Activated T-helper 1 cell treated with Interleukin-2 at 50 U/mL for 16 hours (primary cell): ENCODE measurements around the gene CPXM1.
A peak's percentile ranks its signal among the peaks of the same experiment; 100 is the strongest.
"Not testable (repeated sequence)": the region's sequence is repeated elsewhere in the genome, so short reads cannot be mapped to it uniquely, and the experiment has no call there.

Experiments used
- DNase-seq: peaks from one replicate; pipeline ENCODE4 v3.0.0-alpha.2; 2020; ENCODE audit warnings: low read depth

CPXM1 gene

GRCh38 chr20:2800521-2801285 lies at the start of gene CPXM1:
CPXM1 (minus strand) TSS chr20:2800627; CDS start chr20:2800572, 55 bp downstream.
- DNase-seq: no peak

DNA sequence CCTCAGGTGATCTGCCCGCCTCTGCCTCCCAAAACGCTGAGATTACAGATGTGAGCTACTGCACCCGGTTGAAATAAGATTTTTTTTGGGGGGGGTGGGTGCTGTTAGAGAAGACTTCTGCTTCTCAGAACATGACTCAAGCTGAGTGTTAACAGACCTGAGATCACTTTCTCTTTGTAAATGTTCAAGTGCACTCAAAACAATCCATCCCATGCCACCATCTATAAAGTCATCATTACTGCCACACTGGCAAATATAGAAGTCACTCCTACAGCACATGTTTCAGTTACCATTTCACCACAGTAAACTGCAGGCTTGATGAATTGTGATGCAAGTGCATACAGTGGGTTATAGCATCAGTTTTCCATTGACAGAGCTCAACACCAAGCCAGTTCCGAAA lies 49.1 kb upstream of the CPXM1 start:
- DNase-seq: no peak

GRCh38 chr20:2847802-2848201 lies 47.4 kb upstream of the CPXM1 start:
- no peak for DNase-seq

DNA sequence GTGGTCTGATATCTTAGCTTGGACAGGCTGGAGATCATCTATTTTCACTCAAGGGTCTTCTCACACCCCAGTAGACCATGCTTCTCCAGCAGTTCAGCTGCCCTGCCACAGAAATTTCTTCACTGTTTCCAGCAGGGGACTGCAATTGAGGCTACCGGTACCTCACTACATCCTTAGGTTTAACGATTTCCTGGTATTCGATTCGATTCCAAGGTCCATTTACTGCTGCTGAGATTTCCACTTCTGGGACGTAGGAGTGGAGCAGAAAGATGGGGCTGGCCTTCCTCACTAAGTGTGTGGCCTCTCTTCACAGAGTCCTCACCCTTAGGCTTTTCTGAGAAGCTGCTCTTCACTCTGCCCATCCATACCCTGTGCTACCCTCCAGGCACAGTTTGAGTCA lies 46.3 kb upstream of the CPXM1 start:
- no peak for DNase-seq

DNA sequence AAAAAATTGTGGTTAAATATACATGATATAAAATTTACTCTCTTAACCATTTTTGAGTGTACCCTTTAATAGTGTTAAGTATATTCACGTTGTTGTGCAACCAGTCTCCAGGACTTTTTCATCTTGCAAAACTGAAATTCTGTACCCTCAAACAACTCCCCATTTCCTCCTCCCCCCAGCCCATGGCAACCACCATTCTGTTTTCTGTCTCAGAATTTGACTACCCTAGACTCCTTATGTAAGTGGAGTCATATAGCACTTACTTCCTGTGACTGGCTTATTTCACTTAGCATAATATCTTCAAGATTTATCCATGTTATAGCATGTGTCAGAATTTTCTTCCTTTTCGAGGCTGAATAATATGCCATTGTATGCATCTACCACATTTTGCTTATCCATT lies 45.2 kb upstream of the CPXM1 start:
- DNase-seq: no peak

- DNase-seq: no peak
These were observed 40.6 kb upstream of the CPXM1 start for GRCh38 chr20:2840967-2841531.

DNA sequence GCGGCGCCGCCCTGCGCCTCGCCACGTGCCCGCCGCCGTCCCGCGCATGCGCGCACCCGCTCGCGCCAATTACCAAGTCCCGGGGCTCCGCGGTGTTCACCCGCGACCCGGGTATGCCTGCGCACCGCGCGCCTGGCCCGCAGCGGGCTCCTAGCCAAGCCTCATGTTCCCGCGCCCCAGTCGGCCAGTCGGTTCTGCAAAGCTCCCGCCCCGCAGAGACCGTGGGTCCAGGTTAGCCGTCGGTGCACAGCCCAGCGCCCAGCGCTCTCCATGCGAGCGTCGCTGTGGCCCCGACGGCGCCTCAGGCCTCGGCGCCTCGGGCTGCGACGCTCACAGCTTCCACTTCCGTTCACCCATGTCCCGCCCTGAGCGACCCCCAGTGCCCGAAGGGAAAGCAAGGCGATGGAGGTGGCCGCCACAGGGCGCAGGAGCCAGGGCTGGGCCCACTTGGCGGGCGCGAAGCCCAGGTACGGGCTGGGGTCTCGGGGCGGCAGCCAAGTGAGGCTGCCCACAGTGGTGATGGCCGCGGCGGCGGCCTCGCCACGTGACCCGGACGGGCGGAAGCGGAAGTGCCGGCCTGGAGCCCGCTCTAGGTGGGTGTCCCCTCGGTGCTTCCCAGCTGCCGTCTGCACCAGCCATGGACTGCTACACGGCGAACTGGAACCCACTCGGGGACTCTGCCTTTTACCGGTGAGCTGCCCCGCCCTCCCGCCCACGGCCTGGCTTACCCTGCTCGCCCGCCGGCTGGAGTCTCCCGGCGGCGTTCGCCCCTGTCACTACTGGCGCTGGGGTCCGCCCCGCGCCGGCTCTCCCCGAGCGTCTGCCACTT lies 39.9 kb upstream of the CPXM1 start, which contains the start of the genes PCED1A and VPS16:
TSS of gene PCED1A (minus strand) at position 518 of the 829 bp plus-strand sequence. CDS start 743 bp downstream, outside the sequence.
TSS of gene VPS16 (plus strand) at position 608 of the 829 bp plus-strand sequence. CDS start at position 638, 30 bp downstream.
- DNase-seq: peak; percentile 82

- no peak for DNase-seq
These were observed 39.3 kb upstream of the CPXM1 start for GRCh38 chr20:2839732-2840137.

DNA sequence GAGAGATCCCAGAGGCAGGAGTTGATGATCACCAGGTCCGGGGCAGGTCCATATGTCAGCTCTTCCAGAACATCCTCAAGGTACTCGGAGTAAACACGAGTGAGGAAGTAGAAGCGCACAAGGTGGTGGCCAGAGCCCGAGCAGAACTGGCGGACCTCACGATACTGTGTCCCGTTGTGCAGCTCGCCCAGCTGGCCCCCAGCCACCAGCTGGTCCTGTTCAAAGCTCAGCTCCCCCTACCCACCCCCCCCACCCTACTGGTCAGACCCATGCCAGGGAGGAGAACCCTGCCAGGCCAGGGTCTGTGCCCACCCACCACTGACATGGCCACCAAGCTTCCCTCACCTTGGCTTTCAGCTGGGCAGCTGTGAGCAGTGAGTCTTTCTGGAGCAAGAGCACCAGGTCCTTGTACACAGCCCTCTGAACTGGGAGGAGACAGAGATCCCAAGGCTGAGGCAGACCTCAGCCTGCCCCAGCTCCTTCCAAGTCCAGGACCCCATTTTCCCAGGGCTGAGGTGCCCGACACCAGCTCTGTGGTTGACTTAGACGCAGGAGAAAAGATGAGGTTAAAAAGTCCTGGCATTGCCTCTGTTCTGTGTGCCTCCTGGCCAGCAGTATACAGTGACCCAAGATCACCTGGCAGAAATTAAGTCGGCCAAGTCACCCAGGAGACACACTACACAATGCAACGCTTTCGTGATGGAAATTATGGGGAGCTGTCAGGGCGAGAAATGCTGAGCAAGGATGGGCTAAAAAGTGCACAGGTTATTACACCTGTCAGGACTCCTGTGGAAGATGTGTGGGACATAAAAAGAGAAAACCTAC lies 38.6 kb upstream of the CPXM1 start:
- no peak for DNase-seq

GRCh38 chr20:2838170-2838797 lies 37.9 kb upstream of the CPXM1 start:
- no peak for DNase-seq

DNA sequence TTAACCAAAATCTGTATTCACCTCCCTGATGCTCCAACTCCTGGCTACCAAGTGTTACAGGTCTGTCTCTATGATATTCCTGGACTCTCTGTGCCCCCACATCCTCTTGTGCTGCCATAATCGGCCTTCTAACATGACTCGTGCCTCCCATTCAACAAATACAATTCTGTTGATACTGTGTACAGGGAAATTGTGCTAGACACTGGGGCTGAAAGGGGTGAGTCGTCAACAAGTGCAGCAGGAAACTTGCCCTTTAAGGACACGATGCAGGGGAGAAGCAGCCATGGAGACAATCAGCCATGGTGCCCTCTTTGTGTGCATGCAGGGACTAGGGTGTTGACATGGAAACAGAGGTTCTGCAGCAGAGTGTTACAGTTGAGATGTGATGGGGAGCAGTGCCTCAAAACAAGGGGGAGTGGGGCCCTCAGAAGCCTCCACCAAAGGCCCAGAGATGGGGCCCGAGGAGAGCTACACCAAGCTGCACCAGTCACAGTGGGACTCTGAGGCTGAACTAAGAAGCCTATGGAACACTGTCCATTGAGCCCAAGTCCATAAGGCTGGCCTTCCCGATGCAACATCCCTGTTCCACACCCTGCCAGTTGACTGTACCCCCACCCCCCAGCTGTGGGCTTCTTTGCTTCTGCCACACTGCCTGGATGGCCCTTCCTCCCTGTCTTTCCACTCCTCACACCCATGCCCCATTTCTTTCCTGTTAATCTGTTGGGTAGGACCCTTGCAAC lies 37.0 kb upstream of the CPXM1 start:
- DNase-seq: no peak

DNA sequence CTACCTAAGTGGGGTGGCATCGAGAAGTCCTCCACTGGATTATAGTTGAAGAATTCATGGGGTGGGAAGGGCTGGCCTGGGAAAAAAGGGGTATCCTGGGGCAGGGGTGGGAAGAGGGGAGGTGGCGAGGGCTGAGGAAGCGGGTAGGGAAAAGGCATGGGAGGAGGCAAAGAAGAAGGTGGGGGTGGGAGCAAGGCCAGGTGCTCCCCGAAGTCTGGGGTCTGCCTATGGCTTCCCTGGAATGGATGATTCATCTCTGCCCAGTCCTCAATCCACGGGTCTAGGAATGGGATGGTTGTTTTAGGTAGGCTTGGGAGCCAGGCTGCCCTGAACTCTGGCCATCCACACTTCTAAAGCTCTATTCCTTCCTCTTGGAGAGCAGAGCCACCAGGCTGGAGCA lies 35.6 kb upstream of the CPXM1 start:
- DNase-seq: no peak

DNA sequence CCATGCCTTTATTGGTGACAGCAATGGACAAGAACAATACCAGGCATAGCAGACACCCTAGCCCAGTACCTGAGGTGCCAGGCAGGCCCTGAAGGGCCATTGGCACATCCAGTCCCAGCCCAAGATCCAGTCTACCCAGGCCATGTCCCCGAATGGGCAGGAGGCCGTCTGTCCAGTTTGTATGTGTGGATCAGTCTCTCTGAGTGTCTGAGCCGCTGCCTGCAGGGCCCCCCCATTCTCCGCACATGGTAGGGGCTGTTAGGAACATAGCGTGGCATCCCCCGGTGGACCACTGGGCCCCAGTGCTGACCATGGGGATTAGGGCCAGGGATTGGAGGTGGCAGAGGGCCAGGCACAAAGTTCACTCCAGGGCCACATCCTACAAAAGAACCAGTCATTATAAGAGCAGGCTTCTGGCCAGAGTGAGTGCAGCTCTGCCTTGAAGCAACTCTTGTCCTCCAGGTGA lies 34.9 kb upstream of the CPXM1 start:
- DNase-seq: no peak

DNA sequence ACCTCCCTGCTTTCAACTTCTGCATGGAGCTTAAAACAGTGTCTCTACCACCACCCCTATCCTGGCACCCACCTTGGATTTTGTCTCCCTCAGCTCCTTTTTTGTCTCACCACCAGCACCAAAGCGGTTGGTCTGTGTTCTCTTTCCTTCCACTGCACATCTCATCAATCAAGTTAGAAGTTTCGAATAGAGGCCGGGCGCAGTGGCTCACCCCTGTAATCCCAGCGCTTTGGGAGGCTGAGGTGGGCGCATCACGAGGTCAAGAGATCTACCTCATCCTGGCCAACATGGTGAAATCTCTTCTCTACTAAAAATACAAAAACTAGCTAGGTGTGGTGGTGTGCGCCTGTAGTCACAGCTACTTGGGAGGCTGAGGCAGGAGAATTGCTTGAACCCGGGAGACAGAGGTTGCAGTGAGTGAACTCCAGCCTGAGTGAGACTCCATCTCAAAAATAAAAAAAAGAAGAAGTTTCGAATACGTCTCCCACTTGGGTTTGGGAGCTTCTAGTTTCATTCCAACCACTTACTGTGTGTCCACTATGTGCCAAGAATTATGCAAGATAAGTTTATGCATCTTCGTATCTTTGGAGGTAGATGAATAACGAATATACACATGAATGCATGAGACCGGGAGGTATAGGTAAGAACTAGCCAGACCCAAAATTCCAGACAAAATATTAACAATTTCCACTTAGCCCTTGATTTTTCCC lies 34.1 kb upstream of the CPXM1 start:
- DNase-seq: no peak

DNA sequence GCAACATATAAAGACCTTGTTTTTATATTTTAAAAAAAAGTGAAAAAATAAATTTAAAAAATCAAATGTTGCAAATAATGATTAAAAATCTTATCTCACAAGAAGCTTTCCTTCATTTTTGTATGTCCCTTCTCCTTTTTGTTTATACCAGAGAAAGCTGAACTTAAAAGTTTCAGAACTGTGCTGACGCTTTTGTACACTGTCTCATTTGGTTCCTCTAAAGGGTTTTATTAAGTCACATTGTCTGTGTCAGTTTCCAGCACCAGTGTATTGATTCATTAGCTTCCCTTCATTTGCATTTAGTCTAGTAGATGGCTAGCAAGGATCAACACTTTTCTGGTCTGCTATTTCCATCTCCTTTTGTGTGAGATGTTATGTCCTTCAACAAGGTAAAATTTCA lies 33.3 kb upstream of the CPXM1 start:
- no peak for DNase-seq

- DNase-seq: not testable (repeated sequence)
These were observed 30.8 kb upstream of the CPXM1 start for GRCh38 chr20:2831206-2831605.

GRCh38 chr20:2829376-2829775 lies 28.9 kb upstream of the CPXM1 start:
- no peak for DNase-seq

DNA sequence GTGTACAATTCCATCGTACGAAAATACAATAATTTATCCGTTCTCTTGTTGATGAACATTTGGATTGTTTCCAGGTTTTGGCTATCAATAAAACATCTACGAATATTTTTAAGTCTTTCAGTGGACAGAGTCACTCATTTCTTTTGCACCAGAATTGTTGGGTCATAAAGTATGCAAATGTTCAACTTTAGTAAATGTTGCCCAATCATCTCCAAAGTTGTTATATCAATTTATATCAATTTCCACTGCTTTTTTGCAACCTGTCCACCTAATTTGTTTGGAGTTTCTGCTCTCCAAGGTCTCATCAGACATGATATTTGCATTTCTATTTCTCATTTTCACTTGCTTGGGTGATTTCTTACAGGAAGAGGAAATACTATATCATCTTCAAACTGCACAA lies 26.2 kb upstream of the CPXM1 start:
- no peak for DNase-seq

DNA sequence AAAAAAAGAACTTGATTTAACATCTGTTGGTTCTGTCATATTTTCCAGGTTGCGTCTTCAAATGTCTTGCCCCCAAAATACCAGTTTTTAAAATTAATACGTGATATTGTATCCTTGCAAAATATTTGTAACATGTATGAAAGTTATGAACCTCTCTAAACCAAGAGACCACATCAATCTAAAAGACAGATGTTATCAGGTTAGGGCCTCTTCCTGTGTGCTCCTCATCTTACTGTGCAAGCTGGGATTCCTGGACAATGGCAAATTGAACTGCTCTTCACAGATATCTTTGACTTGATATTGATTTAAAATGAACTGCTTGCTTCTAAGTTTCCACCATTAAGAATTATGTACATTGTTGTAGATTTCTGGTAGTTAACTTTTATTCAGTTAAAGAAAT lies 25.3 kb upstream of the CPXM1 start:
- no peak for DNase-seq

DNA sequence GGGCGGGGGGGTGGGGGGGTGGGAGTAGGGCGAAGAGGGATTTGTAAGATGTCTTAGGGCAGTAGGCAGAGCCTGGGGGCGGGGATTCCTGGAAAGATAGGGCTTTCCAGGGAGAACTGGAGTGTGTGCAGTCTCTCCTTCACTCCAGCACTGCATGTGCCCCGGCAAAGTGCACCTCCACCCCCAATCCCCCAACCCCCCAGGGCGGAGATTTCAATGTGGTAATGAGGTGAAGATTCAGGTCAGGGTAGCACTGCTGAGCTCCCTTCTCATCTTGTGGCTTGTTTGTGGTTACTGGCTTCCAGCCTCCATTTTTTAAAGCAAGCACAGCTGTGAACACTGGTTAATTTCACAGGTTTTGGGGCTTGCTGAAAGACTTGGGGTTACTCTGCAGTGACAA lies 21.6 kb upstream of the CPXM1 start:
- no peak for DNase-seq
